AG08395 (cell line): Measurements from ENCODE around the gene KIF5A.
"Not testable (repeated sequence)": the region's sequence is repeated elsewhere in the genome, so short reads cannot be mapped to it uniquely, and the experiment has no call there.

Source experiments
- DNase-seq: peaks from one replicate; pipeline ENCODE4 v3.0.0; 2012; ENCODE audit warnings: mixed read lengths, low spot score

KIF5A gene

DNA sequence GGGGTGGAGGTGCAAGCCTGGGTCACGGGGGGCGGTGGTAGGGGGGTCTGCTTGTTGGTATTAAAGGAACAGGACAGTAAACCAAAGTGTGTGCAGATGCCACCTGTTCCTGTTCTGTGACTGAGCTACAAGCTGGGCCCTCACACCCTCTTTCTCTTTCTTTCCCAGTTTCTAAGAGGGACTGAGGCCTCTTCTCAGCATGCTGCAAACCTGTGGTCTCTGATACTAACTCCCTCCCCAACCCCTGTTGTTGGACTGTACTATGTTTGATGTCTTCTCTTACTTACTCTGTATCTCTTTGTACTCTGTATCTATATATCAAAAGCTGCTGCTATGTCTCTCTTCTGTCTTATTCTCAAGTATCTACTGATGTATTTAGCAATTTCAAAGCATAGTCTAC is 34.2 kb downstream of the KIF5A start:
- DNase-seq, result no peak

DNA sequence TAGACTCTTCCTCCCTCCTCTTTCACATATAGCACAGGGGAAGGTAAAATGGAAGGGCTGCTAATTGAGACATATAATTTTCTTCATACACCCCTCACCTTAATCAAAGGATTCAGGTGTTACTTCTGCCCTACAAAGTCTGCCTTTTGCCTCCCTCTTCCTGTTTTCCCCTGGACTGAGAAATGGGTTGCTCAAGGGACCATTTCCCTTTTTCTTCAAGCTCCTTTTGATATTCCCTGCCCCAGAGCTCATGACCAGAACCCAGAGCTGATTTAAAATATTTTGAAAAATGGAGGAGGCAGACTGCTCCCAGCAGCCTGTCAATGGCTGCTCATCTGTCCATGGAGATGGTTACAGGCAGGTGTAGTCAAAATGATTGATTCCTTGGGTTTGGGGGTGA is 34.8 kb downstream of the KIF5A start:
- no peak for DNase-seq

DNA sequence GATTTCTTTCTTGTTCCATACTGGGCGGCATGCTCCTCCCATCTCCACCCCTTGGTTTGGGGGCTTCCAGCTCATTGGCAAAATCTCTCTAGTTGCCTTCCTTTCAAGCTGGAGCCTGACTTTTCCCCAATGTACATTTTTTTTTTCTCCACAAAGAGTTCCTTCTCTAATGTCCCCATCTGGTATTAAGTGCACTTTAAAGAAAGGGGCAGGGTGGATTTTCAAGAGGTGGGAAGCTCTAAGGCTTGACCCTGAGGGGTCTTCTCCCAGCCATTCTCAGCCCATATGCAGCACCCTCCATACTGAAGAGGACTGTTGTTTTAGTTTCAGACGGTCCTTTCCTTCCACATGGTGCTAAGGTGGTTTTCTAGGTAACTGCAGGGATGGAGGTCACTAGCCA is 35.3 kb downstream of the KIF5A start:
- no peak for DNase-seq

DNA sequence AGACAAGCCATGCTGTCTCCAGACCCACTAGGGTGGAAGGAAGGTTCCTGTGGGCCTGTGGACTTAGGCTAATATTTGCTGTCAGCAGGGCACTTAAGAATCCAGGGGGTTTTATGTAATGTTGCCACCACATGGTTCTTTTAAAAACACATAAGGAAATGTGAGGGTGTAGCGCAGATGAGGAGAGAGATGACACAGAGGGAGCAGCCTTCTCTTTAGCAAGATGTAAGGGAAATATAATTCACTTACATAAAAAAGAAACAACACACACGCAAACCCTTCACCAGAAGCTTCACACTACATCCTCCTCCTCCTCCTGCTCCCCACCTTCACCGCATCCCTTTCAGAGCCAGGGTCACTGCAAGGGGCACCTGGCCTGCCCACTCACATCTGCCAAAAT is 36.3 kb downstream of the KIF5A start:
- no peak for DNase-seq

DNA sequence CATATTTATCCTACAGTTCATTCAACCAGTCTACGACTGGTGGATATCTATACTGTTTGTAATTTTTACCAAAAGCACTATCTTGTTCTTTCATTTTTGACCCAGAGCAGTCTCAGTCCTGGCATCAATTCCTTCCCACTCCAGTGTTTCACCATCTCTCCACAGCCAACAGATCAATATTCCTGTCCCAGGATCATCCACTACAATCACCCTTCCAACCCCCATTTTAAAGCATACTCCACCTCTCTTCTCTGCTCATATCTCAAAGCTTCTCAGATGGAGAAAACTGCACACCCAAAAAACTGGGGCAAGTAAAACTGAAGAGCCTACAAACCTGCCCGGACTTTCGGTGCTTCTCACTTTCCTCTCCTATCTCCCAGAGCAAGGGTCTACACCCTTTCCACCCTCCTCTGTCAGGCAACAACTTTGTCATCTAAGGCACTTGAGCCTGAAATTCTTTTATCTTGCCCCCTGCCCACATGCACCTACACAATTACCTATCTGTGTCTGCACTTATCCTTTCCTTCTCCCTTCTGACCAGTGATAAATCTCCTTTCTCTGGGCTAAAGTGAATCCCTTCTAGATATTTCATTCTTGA is 37.1 kb downstream of the KIF5A start:
- no peak for DNase-seq

DNA sequence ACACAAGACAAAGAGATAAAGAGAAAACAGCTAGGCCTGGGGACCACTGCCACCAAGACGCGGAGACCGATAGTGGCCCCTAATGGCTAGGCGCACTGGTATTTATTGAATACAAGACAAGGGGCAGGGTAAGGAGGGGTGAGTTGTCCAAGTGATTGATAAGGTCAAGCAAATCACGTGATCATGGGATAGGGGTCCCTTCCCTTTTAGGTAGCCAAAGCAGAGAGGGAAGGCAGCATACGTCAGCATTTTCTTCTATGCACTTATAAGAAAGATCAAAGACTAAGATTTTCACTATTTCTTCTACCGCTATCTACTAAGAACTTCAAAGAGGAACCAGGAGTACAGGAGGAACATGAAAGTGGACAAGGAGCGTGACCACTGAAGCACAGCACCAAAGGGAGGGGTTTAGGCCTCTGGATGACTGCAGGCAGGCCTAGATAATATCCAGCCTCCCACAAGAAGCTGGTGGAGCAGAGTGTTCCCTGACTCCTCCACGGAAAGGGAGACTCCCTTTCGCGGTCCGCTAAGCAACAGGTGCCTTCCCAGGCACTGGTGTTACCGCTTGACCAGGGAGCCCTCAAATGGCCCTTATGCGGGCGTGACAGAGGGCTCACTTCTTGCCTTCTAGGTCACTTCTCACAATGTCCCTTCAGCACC is 39.2 kb downstream of the KIF5A start:
- not testable (repeated sequence) for DNase-seq

DNA sequence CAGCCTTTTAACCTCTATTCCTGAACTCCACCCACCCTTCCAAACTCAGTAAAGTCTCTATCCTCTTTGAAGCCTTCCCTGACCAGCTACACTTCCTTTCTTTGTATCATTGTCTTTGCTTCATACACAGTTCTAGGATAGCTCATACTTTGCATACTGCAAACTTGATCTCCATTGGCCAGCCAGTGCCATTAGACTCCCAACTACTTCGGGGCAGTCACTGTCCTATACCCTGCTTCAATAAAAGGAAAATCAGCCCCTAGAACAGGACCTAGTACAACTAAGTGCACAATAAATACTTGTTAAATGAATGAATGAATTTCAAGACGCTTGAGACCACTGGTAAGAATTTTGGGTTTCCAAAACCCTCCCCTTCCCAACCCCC is 40.6 kb downstream of the KIF5A start:
- DNase-seq, result no peak

DNA sequence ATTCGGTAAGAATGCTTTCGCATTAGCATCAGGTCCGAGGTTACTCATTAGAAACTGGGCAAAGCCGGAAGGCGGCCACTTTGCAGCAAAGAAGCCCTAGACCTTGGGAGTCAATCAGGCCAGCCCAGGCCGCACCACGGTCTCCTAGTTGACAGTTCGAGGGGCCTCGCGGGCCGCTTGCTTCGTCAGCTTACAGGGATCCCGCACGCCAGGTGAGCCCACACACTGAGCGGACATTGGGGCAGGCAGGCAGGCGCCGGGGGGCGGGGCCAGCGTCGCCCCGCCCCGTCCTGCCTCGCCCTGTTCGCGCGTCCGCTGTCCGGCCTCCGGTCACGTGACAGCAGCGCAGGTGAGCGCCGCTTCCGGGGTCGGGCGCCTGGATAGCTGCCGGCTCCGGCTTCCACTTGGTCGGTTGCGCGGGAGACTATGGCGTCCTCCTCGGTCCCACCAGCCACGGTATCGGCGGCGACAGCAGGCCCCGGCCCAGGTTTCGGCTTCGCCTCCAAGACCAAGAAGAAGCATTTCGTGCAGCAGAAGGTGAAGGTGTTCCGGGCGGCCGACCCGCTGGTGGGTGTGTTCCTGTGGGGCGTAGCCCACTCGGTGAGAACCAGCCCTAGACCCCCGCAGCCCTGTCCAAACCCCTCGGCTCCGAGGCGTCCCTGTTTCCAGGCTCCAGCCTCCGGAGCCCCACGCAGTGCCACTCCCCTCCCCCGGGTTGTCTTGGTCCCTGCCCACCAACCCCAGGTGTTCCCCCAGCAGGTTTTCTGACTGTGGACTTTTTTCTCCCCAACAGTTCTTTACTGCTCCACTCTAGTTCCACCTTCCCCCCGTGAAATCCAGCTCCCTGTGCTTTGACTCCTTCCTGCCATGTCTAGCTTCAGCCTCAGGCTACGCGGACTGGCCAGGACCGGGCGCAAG is 41.3 kb downstream of the KIF5A start, which contains the start of gene PIP4K2C:
PIP4K2C (plus strand) TSS at position 329 of the 918 bp plus-strand sequence; CDS start at position 427, 98 bp downstream.
- DNase-seq, result peak; percentile 73

DNA sequence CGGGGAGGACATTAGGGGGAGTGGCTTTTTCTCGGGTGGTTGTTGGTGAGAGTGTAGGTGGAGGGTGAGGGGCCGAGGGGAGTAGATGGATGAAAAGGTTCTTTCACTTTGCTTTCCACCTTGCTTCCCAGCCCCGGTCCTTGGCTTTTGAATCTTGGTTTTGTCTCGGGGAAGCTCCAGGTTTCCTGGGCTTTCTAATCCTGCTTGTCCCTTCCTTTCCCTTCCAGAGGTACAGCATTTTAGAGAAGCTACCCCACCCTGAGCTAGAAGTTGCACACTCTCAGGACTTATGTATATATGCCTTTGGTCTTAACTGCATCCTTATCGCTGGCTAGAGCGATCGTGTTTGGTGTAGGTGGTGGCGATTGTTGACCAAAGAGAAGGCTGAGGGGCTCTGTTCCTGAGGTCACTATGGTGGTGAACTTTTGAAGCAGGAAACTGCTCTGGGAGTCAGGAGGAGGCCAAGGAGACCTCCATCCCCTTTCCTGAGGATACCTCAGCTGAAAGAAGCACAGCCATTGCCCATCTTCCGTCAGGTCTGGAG is 42.0 kb downstream of the KIF5A start:
- DNase-seq, result no peak

DNA sequence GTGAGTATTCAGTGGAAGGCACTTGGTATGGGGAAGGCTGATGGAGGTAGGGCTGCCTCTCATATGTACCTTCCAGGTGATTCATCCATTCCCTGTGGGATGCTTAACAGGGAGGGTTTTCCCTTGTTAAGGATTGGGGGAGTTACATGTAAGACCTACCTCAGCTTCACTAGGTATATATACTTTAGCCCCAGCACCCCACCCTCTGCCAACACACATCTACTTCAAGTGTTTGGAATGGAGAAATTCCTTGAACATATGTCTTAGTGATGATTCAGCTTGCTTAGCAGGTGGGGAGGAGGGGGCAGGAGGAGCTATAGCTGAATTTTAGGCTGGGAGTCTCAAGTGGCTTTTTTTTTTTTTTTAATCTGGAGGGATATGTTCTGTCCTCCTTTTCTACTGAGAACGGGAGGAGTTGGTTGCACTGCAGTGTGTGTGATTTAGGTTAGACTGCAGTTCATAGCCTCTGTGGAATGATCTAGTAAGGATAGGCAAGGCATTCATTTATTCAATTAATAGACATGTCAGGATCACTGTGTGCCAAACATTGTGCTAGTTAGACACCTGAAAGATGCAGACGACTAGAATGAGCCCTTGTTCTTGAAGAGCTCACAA is 42.8 kb downstream of the KIF5A start:
- no peak for DNase-seq

DNA sequence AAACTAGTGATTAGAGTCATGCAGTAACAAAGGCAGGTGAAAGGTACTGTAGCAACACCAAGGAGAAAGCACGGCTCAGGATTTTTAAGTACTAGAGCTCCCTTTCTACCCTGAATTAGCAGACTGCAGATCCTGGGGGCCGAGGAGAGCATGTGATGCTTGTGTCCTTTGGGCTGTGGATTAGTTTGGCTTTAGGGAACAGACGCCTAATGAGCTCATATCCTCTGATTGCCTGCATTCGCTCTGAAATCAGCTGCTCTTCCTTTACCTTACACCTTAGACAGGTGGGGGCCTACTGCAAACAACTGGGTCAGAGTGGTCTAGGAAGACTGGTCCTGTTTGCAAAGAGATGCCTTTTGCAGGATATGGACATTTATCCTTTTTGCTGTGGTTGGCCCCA is 43.3 kb downstream of the KIF5A start:
- no peak for DNase-seq

DNA sequence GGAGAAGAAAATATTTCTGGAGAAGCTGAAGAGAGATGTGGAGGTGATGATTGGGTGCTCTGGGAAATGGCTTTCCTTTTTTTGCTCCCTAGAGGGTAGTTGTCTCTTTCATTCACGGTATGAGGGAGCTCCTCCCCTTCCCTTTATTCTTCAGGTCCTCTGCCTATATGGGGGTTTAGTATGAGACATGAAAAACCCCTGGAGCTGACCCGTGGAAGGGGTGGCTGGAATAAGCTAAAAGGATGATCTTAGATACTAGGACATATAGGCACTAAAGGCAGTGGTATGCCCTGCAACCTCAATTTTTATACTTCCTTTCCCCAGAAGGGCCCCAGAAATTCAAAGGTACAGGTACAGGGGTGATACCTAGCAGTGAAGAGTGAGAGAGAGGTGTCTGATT is 50.6 kb downstream of the KIF5A start:
- no peak for DNase-seq

DNA sequence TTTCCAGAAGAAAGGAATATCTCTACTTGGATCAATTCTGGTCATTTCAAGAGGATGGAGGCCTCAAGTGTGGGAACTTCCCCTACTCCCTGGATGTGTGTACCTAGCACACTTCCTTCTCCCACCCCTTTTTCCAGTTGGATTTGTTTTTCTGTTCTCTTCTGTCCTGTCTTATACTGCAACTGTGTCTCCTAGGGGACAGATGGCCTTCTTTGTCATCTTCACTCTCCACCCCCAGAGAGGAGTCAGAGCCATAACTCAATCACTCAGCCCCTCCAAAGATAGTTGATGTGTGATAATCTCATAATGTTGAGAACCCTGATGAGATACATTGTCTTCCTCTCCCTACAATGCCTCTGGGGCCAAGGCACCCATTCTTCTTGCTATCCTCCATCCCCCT is 52.7 kb downstream of the KIF5A start:
- no peak for DNase-seq

DNA sequence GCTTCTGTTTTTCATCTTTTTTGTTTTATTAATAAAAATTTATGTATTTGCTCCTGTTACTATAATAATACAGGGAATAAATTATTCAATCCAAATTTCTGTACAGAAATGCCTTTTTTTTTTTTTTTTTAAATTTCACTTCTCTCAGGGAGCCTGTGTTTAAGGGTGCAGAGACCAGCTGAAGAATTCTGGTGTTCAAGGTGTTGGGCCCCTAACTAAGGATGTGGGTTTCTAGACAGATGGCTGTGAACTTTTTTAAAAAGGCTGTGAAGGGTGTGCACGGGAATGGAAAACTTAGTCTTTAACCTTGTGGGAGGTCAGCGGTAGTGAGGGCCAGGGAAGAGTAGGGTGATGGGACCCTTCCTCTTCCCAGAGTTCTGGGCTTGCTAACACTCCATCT is 53.5 kb downstream of the KIF5A start:
- no peak for DNase-seq

DNA sequence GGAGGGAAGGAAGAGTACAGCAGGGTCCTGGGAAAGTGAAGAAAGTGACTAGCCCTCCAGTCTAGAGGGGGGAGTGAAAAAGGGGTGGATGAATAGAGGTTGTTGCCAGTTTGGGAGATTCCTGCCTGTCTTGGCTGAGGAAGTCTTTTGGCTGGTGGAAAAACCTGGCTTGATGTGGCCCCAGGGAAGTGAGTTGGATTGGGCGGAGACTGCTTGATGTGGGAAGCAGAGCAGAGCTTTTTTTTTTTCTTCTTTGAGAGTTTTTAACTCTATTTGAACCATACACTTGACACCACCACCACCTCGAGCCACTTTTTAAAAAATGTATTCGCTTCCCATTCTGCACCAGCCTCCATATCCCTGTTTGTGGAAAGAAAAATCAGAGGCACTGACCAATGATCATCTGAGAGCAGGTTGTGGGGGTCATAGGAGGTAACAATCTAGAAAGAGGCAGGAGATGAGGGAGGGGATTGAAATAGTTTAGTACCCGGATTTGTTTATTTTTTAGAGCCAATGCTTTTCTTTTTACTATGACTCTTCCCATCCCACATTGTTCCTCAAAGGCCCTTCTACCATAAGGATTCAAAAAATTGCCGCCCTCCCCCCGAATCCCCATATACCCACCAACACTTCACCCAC is 54.1 kb downstream of the KIF5A start:
- peak; percentile 59 for DNase-seq

DNA sequence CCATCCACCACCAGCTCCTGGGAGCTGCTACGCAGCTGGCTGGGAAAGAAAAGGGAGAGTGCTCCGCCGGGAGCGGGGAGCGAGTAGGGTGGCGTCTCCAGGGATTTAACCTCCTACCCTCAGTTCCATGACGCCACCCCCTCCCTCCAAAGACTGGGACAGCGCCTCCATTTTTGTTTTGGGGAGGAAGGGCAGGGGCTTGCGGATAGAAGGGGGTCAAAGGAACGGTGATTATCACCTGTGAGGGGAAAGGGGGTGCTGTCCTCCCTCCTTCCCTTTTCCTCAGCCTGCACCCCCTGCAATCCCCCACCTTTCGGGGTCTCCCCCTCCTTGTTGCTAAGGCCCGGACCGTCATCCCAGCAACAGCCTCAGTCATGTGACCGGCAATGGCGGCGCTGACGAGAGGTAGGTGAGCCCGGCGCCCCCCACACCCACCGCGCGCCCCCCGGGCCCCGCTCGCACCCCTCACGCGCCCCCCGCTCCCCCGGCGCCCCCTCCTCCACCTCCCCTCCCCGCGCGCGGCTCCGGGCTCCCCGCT is 54.7 kb downstream of the KIF5A start, which contains the start of gene DTX3:
DTX3 (plus strand) TSS at position 371 of the 538 bp plus-strand sequence. CDS start 1,694 bp downstream, outside the sequence.
- peak; percentile 51 for DNase-seq

DNA sequence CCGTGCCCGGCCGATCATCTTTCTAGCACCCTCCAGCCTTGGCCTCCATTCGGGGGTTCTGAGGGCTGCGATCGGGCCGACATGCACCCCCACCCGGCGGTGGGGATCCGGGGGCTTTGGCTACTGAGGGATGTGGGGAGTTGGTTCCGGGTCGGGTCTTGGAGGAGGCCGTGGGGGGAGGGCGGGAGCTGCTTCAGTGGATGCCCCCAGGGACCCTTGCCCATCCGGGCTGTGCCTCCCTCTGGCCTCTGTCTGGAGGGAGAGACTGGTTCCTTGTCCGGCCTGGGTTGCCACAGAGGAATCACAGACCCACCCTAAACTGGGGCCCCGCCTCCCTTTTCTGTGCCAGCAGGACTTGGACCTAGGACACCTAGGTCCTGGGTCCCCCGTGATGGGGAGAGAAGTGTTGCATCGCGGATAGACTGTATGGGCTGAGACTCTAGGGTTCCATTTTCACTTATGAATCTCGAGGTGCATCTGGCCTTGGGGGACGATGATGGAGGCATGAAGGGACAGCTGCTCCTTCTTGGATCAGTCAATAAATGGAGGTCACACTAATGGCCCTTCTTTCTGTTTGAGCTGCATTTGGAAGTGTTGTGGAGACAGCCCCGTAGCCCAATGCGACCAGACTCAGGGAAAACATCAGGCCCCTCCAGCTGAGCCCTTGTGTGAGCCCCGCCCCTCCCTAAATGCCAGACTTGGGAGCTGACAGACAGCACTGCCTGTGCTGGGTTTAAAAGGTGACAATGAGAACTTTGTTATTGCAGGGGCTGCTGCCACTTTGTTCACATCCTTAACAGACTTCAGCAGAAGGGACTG is 55.4 kb downstream of the KIF5A start:
- DNase-seq, result peak; percentile 58

DNA sequence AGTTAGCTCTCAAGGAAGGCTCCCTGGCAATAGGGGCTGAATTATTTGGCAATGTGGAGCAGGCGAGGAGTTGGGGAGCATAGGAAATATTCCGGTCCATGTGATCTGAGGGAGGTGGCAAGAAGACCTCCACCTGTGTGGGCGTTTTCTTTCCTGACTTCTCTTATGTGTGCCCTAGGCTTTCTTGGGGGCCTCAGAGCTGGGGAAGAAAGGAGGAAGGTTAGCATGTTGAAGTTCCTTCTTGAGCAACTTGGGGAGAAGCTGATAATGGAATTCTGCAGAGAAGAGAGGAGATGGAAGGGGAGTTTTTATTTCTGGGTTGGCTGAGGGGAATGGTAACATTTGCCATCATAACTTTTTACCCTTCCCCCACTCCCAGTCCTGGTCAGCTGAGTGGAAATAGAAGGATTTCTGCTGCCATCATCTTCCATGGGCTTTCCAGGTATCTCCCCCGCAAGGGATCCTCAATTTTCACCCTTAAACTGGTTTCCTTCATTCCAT is 56.0 kb downstream of the KIF5A start:
- DNase-seq, result no peak

DNA sequence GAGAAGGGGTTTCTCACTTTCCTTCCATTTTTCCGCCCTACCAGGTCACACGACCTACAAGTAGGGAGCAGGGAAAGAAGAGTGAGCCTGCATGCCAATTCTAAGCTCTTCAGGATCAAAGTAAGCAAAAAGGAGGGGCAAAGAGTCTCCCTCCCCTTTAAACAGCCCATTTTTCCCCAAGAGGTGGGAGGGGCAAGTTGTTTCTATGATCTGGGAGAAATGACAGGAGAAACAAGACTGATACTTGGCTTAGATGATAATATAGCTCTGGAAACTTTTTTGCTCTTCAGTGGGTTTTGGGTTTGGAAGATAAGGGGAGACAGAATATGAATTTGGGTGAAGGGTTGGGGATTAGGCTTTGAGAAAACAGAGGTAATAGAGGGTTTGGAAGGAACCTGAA is 56.6 kb downstream of the KIF5A start:
- DNase-seq, result no peak

DNA sequence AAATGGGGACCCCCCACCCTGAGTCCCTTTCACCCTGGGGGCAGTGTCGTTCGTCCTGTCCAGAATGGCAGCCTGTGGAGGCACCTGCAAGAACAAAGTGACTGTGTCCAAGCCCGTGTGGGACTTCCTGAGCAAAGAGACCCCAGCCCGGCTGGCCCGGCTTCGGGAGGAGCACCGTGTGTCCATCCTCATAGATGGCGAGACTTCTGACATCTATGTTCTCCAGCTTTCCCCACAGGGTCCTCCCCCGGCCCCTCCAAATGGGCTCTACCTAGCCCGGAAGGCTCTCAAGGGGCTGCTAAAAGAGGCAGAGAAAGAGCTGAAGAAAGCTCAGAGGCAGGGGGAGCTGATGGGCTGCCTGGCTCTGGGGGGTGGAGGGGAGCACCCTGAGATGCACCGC is 57.0 kb downstream of the KIF5A start:
- DNase-seq, result no peak
